ENCODE data around the gene SLC23A1.

Gene SLC23A1

DNA sequence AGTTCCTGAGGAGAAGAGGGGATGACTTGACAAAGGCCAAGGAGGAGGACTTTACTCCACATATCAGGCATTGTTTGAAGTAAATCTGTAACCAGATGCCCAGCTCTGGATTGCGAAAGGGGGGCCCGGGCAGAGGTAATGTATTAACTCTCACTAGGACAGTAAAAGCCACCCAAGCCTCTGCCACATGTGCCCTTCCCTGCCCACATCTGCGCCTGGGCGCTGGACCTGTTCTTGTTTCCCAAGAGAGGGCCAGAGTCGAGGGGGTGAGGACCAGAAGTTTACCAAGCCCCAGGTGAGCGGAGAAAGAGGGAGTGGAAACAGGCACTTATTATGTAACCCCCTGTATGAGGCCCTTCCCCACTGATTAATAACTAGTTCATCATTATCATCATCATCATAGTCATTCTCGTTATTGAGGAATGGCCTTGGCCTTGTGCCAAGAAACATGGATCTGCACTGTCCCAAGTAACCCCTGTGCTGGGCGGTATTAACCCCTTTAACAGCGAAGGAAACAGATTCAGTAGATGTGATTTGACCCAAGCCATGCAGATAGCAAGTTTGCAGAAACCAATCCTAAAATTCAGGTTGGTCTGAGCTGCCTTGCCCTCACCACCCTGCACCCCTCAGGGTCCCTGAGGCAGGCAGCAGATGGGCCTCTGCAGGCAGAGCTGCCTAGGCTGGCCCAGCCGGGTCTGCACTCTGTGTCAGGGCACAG lies at the start of gene SLC23A1:
TSS of gene SLC23A1 (minus strand) at position 23 of the 718 bp plus-strand sequence. CDS start 44 bp downstream, outside the sequence.
- no peak within 1 kb of the TSS for H3K4me3 ChIP-seq (replicated peaks in 1 of 2; ENCODE audit: low read depth in 2 of 2, low read length in 2 of 2)
- DNase-seq (ENCODE audit: low read depth in 2 of 2), result peak in 1 of 2 donors; percentile 22
- TF ChIP-seq, protein P1, sequence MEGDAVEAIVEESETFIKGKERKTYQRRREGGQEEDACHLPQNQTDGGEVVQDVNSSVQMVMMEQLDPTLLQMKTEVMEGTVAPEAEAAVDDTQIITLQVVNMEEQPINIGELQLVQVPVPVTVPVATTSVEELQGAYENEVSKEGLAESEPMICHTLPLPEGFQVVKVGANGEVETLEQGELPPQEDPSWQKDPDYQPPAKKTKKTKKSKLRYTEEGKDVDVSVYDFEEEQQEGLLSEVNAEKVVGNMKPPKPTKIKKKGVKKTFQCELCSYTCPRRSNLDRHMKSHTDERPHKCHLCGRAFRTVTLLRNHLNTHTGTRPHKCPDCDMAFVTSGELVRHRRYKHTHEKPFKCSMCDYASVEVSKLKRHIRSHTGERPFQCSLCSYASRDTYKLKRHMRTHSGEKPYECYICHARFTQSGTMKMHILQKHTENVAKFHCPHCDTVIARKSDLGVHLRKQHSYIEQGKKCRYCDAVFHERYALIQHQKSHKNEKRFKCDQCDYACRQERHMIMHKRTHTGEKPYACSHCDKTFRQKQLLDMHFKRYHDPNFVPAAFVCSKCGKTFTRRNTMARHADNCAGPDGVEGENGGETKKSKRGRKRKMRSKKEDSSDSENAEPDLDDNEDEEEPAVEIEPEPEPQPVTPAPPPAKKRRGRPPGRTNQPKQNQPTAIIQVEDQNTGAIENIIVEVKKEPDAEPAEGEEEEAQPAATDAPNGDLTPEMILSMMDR (IDR thresholded peaks at IDR 0.05; ENCODE audit: low read depth, low read length), result no peak

DNA sequence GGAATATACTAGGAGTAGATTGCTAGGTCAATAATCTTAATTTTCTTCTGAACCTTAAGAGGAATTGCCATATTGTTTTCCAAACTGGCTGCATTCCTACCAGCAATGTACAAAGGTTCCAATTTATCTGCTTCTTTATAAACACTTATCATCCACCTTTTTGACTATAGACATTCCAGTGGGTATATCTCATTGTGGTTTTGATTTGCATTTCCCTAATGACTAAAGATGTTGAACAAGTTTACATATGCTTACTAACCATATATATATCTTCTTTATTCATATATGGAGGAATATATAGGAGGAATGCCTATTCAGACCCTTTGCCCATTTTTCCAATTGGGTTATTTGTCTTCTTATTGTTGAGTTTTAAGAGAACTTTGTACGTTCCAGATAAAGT lies 48.6 kb upstream of the SLC23A1 start:
- TF ChIP-seq, protein P1 (IDR thresholded peaks at IDR 0.05; ENCODE audit: low read depth, low read length), result no peak
- no peak for DNase-seq (ENCODE audit: low read depth in 2 of 2)
- H3K4me3 ChIP-seq (replicated peaks in 1 of 2; ENCODE audit: low read depth in 2 of 2, low read length in 2 of 2), result no peak overlapping the region

DNA sequence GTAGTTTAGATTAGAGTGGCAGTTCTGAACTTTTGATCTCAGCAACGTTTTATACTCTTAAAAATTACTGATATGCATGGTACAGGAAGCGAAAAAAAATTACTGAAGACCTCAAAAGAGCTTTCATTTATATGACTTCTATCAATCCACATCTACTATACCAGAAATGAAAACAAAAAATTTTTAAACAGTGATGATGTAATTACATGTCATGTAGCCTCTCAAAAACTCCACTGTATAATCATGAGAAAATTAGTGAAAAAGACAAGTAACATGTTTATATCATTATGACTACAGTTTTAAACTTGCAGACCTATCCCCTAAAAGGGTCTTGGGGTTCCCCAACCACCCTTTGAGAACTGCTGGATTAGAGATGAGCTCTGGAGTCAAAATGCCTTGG lies 46.9 kb upstream of the SLC23A1 start:
- TF ChIP-seq, protein P1 (IDR thresholded peaks at IDR 0.05; ENCODE audit: low read depth, low read length), result no peak
- no peak overlapping the region for H3K4me3 ChIP-seq (replicated peaks in 1 of 2; ENCODE audit: low read depth in 2 of 2, low read length in 2 of 2)
- DNase-seq (ENCODE audit: low read depth in 2 of 2), result no peak

DNA sequence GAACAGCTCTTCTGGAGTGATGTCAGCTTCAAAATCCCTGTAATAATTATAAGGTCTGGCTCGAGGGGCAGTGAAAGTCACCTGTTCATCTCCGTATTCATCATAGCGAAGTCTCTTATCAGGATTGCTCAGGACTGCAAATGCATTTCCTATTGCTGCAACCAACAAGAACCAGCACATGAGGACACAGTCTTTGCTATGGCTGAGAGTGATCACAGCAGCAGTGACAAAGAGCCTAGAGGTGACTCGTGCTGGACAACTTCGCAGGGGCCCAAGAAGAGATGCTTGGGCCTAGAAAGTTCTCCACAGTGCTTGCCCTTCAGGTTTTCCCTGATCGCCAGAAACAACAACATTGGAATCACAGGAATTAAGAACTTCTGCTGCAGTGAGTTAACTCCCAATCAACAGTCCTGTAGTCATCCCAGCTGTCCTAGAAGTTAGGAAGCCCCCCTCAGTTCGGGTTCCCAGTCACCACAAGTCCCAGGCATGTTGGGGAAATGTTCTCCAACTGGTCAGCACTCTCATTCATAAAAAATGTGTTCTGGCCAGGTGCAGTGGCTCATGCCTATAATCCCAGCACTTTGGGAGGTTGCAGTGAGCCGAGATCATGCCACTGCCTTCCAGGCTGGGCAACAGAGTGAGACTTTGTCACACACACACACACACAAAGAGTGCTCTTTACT lies 43.2 kb upstream of the SLC23A1 start:
- peak; percentile 33 to 63 for DNase-seq (ENCODE audit: low read depth in 2 of 2)
- H3K4me3 ChIP-seq (replicated peaks in 1 of 2; ENCODE audit: low read depth in 2 of 2, low read length in 2 of 2), result no peak overlapping the region
- TF ChIP-seq, protein P1 (IDR thresholded peaks at IDR 0.05; ENCODE audit: low read depth, low read length), result no peak

DNA sequence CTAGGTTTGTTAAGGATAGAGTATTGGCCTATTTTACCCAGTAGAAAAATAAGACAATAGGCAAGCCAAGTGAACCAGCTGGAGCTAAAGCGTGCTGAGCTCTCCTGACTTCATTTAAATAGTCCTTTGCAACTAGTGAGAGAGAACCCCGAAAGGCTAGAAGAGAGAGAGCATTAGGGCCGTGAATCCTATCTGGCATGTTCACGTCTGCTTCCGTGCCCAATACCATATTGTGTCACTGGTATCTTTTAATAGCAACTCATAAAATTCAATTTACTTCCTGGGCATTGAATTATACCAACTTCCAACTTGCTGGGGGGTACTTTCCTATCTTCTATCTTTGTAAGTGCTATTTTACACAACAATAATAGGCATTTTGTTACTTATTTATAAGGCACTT lies 42.4 kb upstream of the SLC23A1 start:
- no peak for DNase-seq (ENCODE audit: low read depth in 2 of 2)
- TF ChIP-seq, protein P1 (IDR thresholded peaks at IDR 0.05; ENCODE audit: low read depth, low read length), result no peak
- no peak overlapping the region for H3K4me3 ChIP-seq (replicated peaks in 1 of 2; ENCODE audit: low read depth in 2 of 2, low read length in 2 of 2)

DNA sequence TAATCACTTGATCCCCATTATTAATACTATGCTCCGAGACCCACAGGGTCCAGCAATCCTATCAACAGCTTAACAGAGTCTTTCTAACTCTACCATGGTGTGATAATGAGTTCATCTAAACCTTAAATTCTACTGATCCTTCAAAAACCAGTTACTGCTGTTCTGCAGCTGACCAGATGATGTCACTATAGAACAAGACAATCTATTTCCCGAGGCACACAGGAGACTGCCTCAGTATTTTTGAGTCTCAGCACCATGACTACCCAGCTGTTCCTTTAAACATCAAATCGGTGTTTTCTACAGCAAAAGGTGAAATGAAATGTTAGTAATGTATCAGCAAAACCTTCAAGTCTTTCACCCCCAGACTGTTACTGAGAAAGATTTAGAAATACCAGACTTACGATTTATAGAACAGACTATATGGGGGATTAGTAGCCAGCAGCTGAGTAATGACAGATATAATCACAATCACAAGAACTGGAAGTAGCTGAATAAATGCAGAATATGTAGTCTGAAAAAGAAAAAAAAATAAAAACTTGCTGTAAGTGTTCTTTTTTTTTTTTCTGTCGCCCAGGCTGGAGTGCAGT lies 39.3 kb upstream of the SLC23A1 start:
- TF ChIP-seq, protein P1 (IDR thresholded peaks at IDR 0.05; ENCODE audit: low read depth, low read length), result peak; percentile 80
- no peak overlapping the region for H3K4me3 ChIP-seq (replicated peaks in 1 of 2; ENCODE audit: low read depth in 2 of 2, low read length in 2 of 2)
- peak; percentile 85 to 86 for DNase-seq (ENCODE audit: low read depth in 2 of 2)

Data from cardiac fibroblast (primary cell).